Fibroblast of villous mesenchyme (primary cell): ENCODE measurements around the gene SGK1. TPM values are rescaled to one million over a fixed set of nuclear protein-coding genes. Genes with fewer than 3 reads are reported as not detected.
"Not testable (repeated sequence)": the region's sequence is repeated elsewhere in the genome, so short reads cannot be mapped to it uniquely, and the experiment has no call there.

Experiments used
- DNase-seq: peaks from one replicate; pipeline ENCODE4 v3.0.0-alpha.2; 2010; ENCODE audit warnings: low read depth
- H3K4me3 ChIP-seq: 2 replicates; pipeline ENCODE4 v1.5.1; 2011; ENCODE audit warnings: low read depth, mild to moderate bottlenecking, low read length
- total RNA-seq: library from RNA; depleted of rRNA; stranded (reverse); fragments of >200 nt; gene quantifications from 2 replicates; pipeline ENCODE4 v1.2.3, GENCODE V29; 2012
- TF ChIP-seq, protein P1 (sequence below): IDR thresholded peaks from 2 replicates; pipeline ENCODE4 v1.5.1; 2012; ENCODE audit warnings: low read depth, mild to moderate bottlenecking, low read length; ENCODE audit not compliant: insufficient read depth

The SGK1 gene
- total RNA-seq, 1 donor: 244 TPM

DNA sequence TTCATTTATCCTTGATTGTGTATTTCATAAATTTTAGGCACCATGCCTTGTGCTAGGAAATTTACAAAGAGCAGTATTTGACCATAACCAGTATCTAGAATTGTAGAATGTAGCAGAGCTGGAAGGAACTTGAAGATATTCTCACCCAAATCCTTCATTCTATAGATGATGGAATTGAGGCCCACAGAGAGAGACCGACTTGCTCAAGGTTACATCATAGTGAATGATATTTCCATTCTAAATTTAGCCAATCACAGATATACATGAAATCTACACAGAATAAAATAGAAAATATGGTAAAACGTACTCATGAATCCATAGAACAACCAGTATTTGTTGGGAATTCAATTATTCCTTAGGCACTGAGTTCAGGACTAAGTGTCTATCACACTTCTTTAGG is 10.9 kb upstream of the SGK1 start:
- H3K4me3 ChIP-seq: no peak overlapping the region
- DNase-seq: no peak
- TF ChIP-seq, protein P1, sequence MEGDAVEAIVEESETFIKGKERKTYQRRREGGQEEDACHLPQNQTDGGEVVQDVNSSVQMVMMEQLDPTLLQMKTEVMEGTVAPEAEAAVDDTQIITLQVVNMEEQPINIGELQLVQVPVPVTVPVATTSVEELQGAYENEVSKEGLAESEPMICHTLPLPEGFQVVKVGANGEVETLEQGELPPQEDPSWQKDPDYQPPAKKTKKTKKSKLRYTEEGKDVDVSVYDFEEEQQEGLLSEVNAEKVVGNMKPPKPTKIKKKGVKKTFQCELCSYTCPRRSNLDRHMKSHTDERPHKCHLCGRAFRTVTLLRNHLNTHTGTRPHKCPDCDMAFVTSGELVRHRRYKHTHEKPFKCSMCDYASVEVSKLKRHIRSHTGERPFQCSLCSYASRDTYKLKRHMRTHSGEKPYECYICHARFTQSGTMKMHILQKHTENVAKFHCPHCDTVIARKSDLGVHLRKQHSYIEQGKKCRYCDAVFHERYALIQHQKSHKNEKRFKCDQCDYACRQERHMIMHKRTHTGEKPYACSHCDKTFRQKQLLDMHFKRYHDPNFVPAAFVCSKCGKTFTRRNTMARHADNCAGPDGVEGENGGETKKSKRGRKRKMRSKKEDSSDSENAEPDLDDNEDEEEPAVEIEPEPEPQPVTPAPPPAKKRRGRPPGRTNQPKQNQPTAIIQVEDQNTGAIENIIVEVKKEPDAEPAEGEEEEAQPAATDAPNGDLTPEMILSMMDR: no peak

DNA sequence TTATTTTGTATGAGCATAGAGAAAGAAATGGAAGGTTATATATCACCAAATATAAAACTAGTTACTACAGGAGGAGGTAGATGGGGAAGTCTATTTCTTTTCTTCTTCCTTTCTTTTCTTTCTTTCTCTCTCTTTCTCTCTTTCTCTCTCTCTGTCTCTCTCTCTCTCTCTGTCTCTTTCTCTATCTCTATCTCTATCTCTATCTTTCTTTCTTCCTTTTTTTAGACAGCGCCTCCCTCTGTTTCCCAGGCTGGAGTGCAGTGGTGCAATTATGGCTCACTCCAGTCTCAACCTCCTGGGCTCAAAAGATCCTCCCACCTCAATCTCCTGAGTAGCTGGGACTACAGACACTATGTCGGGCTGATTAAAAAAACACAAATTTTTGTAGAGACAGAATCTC is 10.2 kb upstream of the SGK1 start:
- H3K4me3 ChIP-seq: no peak overlapping the region
- no peak for DNase-seq
- TF ChIP-seq, protein P1: no peak

DNA sequence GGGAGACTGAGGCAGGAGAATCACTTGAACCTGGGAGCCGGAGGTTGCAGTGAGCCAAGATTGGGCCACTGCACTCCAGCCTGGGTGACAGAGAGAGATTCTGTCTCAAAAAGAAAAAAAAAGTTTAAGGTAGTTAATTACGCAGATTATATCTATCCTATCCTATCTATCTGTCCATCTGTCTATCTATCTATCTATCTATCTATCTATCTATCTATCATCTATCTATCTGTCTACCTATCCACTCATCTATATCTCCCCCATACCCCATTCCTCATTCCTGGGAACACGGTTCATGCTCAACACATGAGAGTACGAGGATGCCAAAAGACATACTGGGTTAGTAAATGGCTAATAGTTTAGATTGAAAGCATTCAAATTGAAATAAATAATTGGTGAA is 8.3 kb upstream of the SGK1 start:
- DNase-seq, H3K4me3 ChIP-seq: not testable (repeated sequence)

DNA sequence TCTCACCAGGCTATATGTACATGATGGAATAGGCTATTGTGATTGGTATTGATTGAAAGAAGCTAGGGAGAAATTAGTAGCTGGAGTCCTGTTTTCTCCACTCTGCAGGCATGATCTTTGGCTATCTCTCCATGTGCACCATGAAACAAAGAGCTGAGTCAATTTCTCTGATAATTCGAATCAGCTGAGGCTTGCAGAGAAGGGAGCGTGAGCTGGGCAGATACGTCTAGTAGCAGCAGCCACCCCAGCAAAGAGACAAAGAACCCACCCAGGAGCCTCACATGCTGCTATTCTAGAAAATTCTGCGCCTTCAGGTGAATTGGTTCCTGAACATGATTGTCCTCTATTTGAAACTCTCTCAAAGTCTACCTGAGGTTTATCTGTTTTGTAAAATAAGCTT is 6.9 kb upstream of the SGK1 start:
- H3K4me3 ChIP-seq: no peak overlapping the region
- DNase-seq: no peak
- TF ChIP-seq, protein P1: no peak

DNA sequence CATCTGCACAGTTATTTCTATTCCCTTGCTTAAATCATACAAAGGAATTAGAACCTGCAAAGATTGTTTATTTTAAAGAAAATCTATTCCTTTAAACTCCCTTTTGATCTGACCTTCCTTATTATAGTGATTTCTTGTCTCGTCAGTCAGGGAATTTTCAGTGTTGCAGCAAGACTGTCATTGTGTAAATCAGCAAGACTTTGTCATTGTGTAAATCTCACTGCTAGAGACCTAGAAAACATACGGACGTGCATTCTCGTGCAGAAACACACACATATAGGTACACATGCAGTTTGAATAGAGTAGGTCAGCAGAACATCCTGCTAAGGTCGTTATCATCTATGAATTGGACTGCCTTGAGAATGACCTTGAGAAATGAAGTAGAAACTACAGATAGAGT is 6.2 kb upstream of the SGK1 start:
- DNase-seq: no peak
- H3K4me3 ChIP-seq: no peak overlapping the region
- TF ChIP-seq, protein P1: no peak

DNA sequence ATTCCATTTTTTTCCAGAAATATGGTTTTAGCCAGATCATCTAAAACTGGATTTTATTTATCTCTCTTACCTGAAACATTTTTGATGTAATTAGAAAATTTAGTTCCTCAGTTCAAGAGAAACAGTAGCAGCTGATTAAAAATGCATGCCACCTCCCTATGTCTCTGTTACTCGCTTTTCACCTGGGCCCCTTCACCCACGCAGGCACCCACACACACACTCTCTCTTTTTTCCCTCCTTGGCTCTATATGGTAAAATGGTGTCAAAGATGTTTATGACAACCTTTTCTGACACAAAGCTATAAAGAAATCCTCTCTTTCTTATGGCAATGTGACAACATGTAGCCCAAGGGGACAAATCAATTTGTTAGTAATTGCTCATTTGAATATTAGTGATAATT is 5.8 kb upstream of the SGK1 start:
- TF ChIP-seq, protein P1: no peak
- DNase-seq: no peak

DNA sequence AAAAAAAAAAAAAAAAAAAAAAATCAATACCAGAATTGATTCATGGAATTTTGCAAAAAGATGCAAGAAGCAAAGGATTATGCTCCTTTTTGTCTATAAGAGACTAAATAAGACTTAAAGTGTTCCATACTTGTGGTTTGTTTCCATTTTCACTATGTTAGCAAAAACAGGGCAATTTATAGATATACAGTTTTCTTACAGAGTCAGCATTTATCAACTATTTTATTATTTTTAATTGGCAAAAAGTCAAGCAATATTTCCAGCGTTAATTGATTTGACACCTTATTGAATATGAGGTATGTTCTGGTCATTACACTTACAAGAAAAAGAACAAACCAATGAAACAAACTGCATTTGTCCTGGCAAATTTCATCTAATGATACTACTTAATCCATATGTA is 5.4 kb upstream of the SGK1 start:
- DNase-seq: no peak
- H3K4me3 ChIP-seq: no peak overlapping the region
- TF ChIP-seq, protein P1: no peak

More for the DNA sequence above, 5.8 kb upstream of the SGK1 start:
- no peak overlapping the region for H3K4me3 ChIP-seq
